Measurements from ENCODE around the gene TMEM233. TPM values are rescaled to one million over a fixed set of nuclear protein-coding genes. Genes with fewer than 3 reads are reported as not detected.

Gene TMEM233
- total and polyA plus RNA-seq, 10 of the 15 experiments (the other 5 are each of a cell fraction or from before 2014, with no cell fraction given) = not detected

GRCh38 chr12:119642986-119643385 lies 49.4 kb downstream of the TMEM233 start:
- POLR2A ChIA-PET = no interaction called here

More at GRCh38 chr12:119642986-119643385, 49.4 kb downstream of the TMEM233 start:
- no peaks in the 10 kb centered on the region for H3K27me3 ChIP-seq (replicated peaks in 1 of 2; ENCODE audit: control insufficient read depth in 2 of 2, insufficient read depth in 2 of 2, low read length in 1 of 2)
- TF ChIP-seq TCF7 (IDR thresholded peaks at IDR 0.05; ENCODE audit: borderline replicate concordance) (no peak), CTCF (IDR thresholded peaks at IDR 0.05 in 2 of 3, conservative IDR thresholded peaks at IDR 0.05 in 1 of 3; ENCODE audit: control insufficient read depth in 2 of 3, extremely low read depth in 1 of 3, insufficient read depth in 1 of 3, low read depth in 3 of 3, low read length in 3 of 3) (peak; percentile 4 to 37 (median 24); a peak in 3 of 6 replicates)
- in situ Hi-C loops (cut with MboI) = no loop called here
- whole genome bisulfite sequencing (ENCODE audit: insufficient coverage, insufficient replicate concordance, low lambda C conversion rate, missing lambda C conversion rate) = 62% methylated on average over 4 of the region's 4 CpGs
- no TSS peak for BruUV-seq (replicated peaks)
- H3K4me2 ChIP-seq (ENCODE audit: control insufficient read depth, insufficient read depth) = no peak overlapping the region
- no peaks in the 10 kb centered on the region for H4K20me1 ChIP-seq (ENCODE audit: control insufficient read depth, insufficient read depth)
- RAD21 ChIA-PET (ENCODE audit: unreplicated experiment) = no interaction called here
- no peak overlapping the region for H2AFZ ChIP-seq (ENCODE audit: control insufficient read depth, low read depth, low read length)
- no peaks in the 10 kb centered on the region for H3K9me3 ChIP-seq (replicated peaks; ENCODE audit: control insufficient read depth, insufficient read depth, low read length)
- no peak overlapping the region for H3K27ac ChIP-seq (ENCODE audit: control insufficient read depth, insufficient read depth)
- H3K36me3 ChIP-seq (ENCODE audit: control insufficient read depth in 2 of 2, insufficient read depth in 2 of 2, low read length in 1 of 2) = no peaks in the 10 kb centered on the region
- ATAC-seq (no peak), DNase-seq (ENCODE audit: low read depth, low spot score) (no peak), FAIRE-seq (no peak)
- intact Hi-C loops (cut with micrococcal nuclease; ENCODE audit: unreplicated experiment) = no loop called here
- H3K79me2 ChIP-seq (ENCODE audit: control insufficient read depth, insufficient read depth, low read length) = no peaks in the 10 kb centered on the region
- SMC1A ChIA-PET (ENCODE audit: uncharacterized antibody, unreplicated experiment) = interaction anchor here (0.7 to 1.3 kb wide), 2 partner anchors 233 to 1643 kb away, joined by 3 read pairs; no protein-coding TSS in a partner anchor
- no peak overlapping the region for H3K9ac ChIP-seq (ENCODE audit: control insufficient read depth, insufficient read depth, low read length)
- H3K4me1 ChIP-seq (ENCODE audit: control insufficient read depth, insufficient read depth, low read length) = no peaks in the 10 kb centered on the region
- H3K4me3 ChIP-seq = no peak overlapping the region
- CTCF ChIA-PET = interaction anchor here (1.0 to 1.8 kb wide), 5 partner anchors 8 to 1503 kb away, joined by 3 to 7 read pairs (median 3); no protein-coding TSS in a partner anchor

Measured in GM12878 (cell line).